ENCODE results near the gene TMEM181. TPM values are rescaled to one million over a fixed set of nuclear protein-coding genes. Genes with fewer than 3 reads are reported as not detected.
A peak's percentile ranks its signal among the peaks of the same experiment; 100 is the strongest.

Gene TMEM181
- total and polyA plus RNA-seq, 2 of the 13 experiments (the other 11 are each of a cell fraction or from before 2014, with no cell fraction given): 59.1 to 108 TPM

GRCh38 chr6:158571826-158572652 lies 12.1 kb downstream of the TMEM181 start (continued):
- TF ChIP-seq ZNF7 (CRISPR knock-in tag; IDR thresholded peaks at IDR 0.05) (no peak; the same call in 1 of the 2 replicates), ZBTB26 (CRISPR knock-in tag; IDR thresholded peaks at IDR 0.05; ENCODE audit: borderline replicate concordance) (peak; percentile 94), USF2 (IDR thresholded peaks at IDR 0.05; ENCODE audit: low read depth, low read length) (no peak), USF2 (CRISPR knock-in tag; IDR thresholded peaks at IDR 0.05; ENCODE audit: borderline replicate concordance) (no peak; the same call in 1 of the 2 replicates), CHD2 (IDR thresholded peaks at IDR 0.05; ENCODE audit: low read depth, low read length) (0 out of 2 replicates have a peak, but pooled peaks have one; percentile 23), ZNF607 (CRISPR knock-in tag; IDR thresholded peaks at IDR 0.05; ENCODE audit: borderline replicate concordance) (peak; percentile 97), MYPOP (CRISPR knock-in tag; IDR thresholded peaks at IDR 0.05) (peak; percentile 96; the same call in 1 of the 2 replicates), CSRNP1 (CRISPR knock-in tag; IDR thresholded peaks at IDR 0.05) (peak; percentile 75), PRDM4 (CRISPR knock-in tag; IDR thresholded peaks at IDR 0.05; ENCODE audit: borderline replicate concordance) (no peak; the same call in 1 of the 2 replicates), ZBTB44 (CRISPR knock-in tag; IDR thresholded peaks at IDR 0.05) (peak; percentile 88; the same call in 1 of the 2 replicates)

Data from HepG2 (cell line).